T47D (cell line): ENCODE measurements around the gene OPA3.
"Not testable (repeated sequence)": the region's sequence is repeated elsewhere in the genome, so short reads cannot be mapped to it uniquely, and the experiment has no call there.

Experiments
- DNase-seq, 2 experiments: peaks; one replicate each; pipeline versions ENCODE4 v3.0.0 to v3.0.0-alpha.2; 2011 to 2012; ENCODE audit warnings: low read depth in 1 of 2, low spot score in 1 of 2
- JUND ChIP-seq: IDR thresholded peaks from 2 replicates; pipeline ENCODE4 v1.6.1; 2012; ENCODE audit warnings: low read depth
- in situ Hi-C: cut with HindIII; loops from 2 replicates; pipeline ENCODE4 v1.10.0; 2016; ENCODE audit warnings: low sequenced_read_pairs, low pct_unique_long_range_greater_than_20kb

Gene OPA3

GRCh38 chr19:45584332-45585157 lies at the start of gene OPA3:
Gene OPA3, minus strand, starts transcription at chr19:45584802. Its CDS starts 38 bp downstream, at chr19:45584764.
- no peak for TF ChIP-seq JUND
- peak; percentile 86 to 99 for DNase-seq
- in situ Hi-C loops, result no loop called here

GRCh38 chr19:45632468-45633196 lies 48.0 kb upstream of the OPA3 start:
- in situ Hi-C loops, result no loop called here
- TF ChIP-seq JUND, result no peak
- peak; percentile 77 to 90 for DNase-seq

GRCh38 chr19:45630463-45630862 lies 45.9 kb upstream of the OPA3 start:
- in situ Hi-C loops, result no loop called here
- TF ChIP-seq JUND, result peak; percentile 52; the same call in 1 of the 2 replicates
- DNase-seq, result peak; percentile 35 to 41

- no peak for DNase-seq
- in situ Hi-C loops, result no loop called here
- TF ChIP-seq JUND, result no peak
Measured at GRCh38 chr19:45629704-45630103, 45.1 kb upstream of the OPA3 start.

GRCh38 chr19:45628219-45628618 lies 43.6 kb upstream of the OPA3 start:
- DNase-seq, in situ Hi-C loops: not testable (repeated sequence)

GRCh38 chr19:45623984-45624383 lies 39.4 kb upstream of the OPA3 start:
- TF ChIP-seq JUND, result no peak
- in situ Hi-C loops, result no loop called here
- DNase-seq, result no peak

- TF ChIP-seq JUND, result no peak
- in situ Hi-C loops, result no loop called here
- no peak for DNase-seq
Measured at GRCh38 chr19:45621976-45622503, 37.4 kb upstream of the OPA3 start.

- no peak for DNase-seq
- in situ Hi-C loops, result no loop called here
Measured at GRCh38 chr19:45621389-45621788, 36.8 kb upstream of the OPA3 start.

GRCh38 chr19:45616704-45617017 lies 32.1 kb upstream of the OPA3 start:
- no peak for TF ChIP-seq JUND
- no peak for DNase-seq

More at GRCh38 chr19:45621389-45621788, 36.8 kb upstream of the OPA3 start:
- TF ChIP-seq JUND, result no peak

GRCh38 chr19:45615795-45616703 lies 31.4 kb upstream of the OPA3 start:
- TF ChIP-seq JUND, result no peak
- peak; percentile 83 to 97 for DNase-seq
- in situ Hi-C loops, result no loop called here

More at GRCh38 chr19:45616704-45617017, 32.1 kb upstream of the OPA3 start:
- in situ Hi-C loops, result no loop called here

- in situ Hi-C loops, result not testable (repeated sequence)
Measured at GRCh38 chr19:45615056-45615455, 30.5 kb upstream of the OPA3 start.

More at GRCh38 chr19:45615056-45615455, 30.5 kb upstream of the OPA3 start:
- DNase-seq, result not testable (repeated sequence)
